ENCODE results near the gene SOS2.

The SOS2 gene

DNA sequence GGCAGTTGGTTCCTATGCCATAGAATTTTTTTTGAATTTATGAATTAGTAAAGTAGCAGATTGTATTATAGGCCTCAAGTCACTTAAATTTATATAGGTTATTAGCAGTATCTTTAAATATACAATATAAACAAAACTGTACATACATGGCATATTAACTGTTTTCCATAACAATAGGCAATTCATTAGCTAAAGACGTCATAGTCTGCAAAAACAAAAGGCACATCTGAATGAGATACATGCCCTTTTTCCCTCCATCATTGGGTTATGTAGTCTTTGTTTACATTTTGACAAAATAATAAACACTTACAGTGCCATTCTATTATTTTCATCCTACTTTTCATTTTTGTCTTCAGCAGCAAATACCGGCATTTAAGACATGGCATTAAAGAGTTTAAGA lies 113.9 kb downstream of the SOS2 start:
- ChIA-PET POLR2A (ENCODE audit: low non-redundant PET) (no interaction called here), CTCF (interaction anchor here (0.7 to 2.0 kb wide), 3 partner anchors 255 to 597 kb away, joined by 3 to 5 read pairs (median 3); partner anchors contain the start of gene NEMF)
- DNase-seq (ENCODE audit: low spot score): no peak
- no peak overlapping the region for H3K27ac ChIP-seq
- TF ChIP-seq CTCF (conservative IDR thresholded peaks at IDR 0.05; ENCODE audit: low read depth): no peak

DNA sequence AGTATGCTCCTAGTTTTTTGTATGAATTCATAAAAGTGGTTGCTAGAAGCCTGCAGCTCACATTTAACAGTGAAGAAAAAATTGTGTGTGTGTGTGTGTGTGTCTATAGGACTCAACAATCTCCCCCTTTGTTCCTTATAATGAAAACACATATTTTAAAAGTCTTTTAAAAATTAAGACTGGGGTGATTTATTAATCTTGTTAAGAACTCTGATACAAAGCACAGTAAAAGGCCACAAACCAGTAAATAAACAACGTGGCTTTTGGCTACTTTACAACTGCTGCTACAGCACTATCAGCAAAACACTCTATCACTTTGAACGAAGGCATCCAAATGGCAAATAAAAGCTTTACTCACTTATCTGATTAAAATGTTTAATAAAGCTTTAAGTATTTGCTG lies 114.4 kb downstream of the SOS2 start:
- CTCF ChIA-PET: interaction anchor here (0.6 to 2.0 kb wide), 4 partner anchors 224 to 265 kb away, joined by 3 to 5 read pairs (median 3); partner anchors contain the start of genes ARF6 and NEMF
- no peak for DNase-seq (ENCODE audit: low spot score)
- no peak for TF ChIP-seq CTCF (conservative IDR thresholded peaks at IDR 0.05; ENCODE audit: low read depth)
- POLR2A ChIA-PET (ENCODE audit: low non-redundant PET): no interaction called here
- H3K27ac ChIP-seq: peak overlapping the region; percentile 71

DNA sequence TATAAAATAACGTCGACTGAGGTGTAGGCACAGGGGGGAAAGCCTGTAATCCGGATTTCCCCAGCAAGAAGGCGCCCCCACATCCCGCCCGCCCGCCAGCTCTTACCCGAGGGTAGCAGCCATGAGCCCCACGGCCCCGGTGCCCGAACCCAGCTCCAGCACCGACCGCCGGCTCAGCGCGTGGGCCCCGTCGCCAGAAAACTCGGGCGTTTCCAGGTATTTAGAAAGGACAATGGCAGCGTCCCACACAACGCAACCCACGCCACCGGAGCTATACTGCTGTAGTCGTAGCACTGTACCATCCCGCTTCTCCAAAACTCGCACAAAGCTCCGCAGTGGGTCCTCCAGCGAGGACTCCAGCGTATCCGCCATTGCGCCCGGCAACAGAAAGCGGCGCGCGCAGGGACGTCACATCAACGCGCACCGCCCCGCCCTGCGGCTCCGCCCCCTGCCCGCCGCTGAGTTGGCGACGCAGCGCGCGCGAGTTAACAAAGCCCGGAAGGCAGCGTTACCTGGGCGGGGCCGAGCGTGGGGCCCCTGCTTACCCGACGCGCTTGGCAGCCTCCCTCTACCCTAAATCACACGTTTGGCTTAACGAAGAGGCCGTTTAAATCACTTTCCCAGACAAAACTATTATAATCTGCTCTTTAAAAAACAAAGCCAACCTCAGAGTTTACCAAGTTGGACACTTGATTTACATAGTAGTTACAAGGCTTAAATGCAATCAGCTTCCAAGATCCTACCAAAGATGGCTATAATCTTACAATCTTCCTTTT lies 115.0 kb downstream of the SOS2 start, which contains the start of gene VCPKMT:
Gene VCPKMT (minus strand): TSS at position 392 of the 776 bp plus-strand sequence. CDS start 20 bp downstream, at position 372.
- no peak for TF ChIP-seq CTCF (conservative IDR thresholded peaks at IDR 0.05; ENCODE audit: low read depth)
- CTCF ChIA-PET: interaction anchor here (0.6 to 2.0 kb wide), 4 partner anchors 224 to 264 kb away, joined by 3 to 5 read pairs (median 3); partner anchors contain the start of genes ARF6 and NEMF

DNA sequence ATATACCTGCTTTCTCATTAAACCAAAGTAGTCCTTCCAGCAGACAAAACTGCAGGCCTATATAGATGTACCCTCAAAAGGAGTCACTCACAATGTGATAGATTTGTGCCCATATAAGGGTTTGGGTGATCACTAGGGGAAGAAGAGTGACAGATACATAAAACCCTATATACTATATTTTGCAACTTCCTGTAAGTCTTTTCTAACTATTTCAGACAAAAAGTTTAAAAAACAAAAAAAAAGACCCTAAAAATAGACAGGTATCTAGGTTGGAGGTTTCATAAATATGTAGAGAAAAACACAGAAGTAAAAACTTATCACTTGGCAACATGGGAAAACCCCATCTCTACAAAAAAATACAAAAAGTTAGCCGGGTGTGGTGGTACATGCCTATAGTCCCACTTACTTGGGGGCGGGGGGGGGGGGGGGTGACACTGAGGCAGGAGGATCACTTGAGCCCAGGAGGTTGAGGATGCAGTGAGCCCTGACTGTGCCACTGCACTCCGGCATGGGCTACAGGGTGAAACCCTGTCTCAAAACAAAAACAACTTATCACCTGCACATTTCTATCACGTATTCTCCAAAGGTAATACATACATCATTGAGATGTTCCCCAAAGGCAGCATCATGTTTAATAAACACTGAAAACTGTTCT lies 117.9 kb downstream of the SOS2 start:
- no peak for DNase-seq (ENCODE audit: low spot score)
- ChIA-PET POLR2A (ENCODE audit: low non-redundant PET) (no interaction called here), CTCF (no interaction called here)
- H3K27ac ChIP-seq: no peak overlapping the region
- TF ChIP-seq CTCF (conservative IDR thresholded peaks at IDR 0.05; ENCODE audit: low read depth): no peak

More for the DNA sequence above, 115.0 kb downstream of the SOS2 start, which contains the start of gene VCPKMT:
- peak; percentile 89 for DNase-seq (ENCODE audit: low spot score)
- peak within 1 kb of the TSS; percentile 71 for H3K27ac ChIP-seq
- POLR2A ChIA-PET (ENCODE audit: low non-redundant PET): interaction anchor here (0.5 to 0.8 kb wide), 2 partner anchors 8 to 126 kb away, joined by 3 to 4 read pairs; no protein-coding TSS in a partner anchor

DNA sequence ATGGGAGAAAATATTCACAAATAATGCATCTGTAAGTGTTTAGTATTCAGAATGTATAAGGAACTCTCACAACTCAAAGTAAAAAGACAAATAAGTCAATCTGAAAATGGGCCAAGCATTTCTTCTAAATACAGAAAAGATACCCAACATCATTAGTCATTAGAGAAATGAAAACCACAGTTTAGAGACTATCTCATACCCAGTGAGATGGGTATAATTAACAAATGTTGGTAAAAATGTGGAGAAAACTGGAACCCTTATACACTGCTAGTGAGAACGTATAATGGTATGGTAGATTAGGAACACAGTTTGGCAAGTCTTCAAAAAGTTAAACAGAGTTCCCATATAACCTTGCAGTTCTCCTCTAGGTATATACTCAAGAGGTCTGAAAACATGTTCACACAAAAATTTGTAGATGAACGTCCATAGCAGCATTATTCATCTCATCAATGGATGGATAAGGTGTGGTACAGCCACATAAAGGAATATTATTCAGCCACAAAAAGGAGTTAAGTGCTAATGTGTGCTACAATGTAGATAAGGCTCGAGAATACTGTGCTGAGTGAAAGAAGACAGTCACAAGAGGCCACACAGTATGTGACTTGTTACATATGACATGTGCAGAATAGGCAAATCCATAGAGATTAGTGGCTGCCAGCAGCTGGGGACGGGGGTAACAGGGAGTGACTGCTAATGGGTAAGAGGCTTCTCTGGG lies 120.9 kb downstream of the SOS2 start:
- POLR2A ChIA-PET (ENCODE audit: low non-redundant PET): no interaction called here
- H3K27ac ChIP-seq: no peak overlapping the region
- TF ChIP-seq CTCF (conservative IDR thresholded peaks at IDR 0.05; ENCODE audit: low read depth): no peak
- CTCF ChIA-PET: interaction anchor here (0.6 kb wide), 1 partner anchor 131 kb away, joined by 4 read pairs; no protein-coding TSS in a partner anchor
- DNase-seq (ENCODE audit: low spot score): no peak

- CTCF ChIA-PET: interaction anchor here (0.6 kb wide), 1 partner anchor 257 kb away, joined by 3 read pairs; the partner anchor contains the start of gene NEMF
- TF ChIP-seq CTCF (conservative IDR thresholded peaks at IDR 0.05; ENCODE audit: low read depth): no peak
- DNase-seq (ENCODE audit: low spot score): no peak
- POLR2A ChIA-PET (ENCODE audit: low non-redundant PET): no interaction called here
- no peak overlapping the region for H3K27ac ChIP-seq
These were observed 122.0 kb downstream of the SOS2 start for GRCh38 chr14:50109342-50109741.

Measured in RWPE1 (cell line).